ENCODE results near the gene RABGEF1. TPM values are rescaled to one million over a fixed set of nuclear protein-coding genes. Genes with fewer than 3 reads are reported as not detected.
A peak's percentile ranks its signal among the peaks of the same experiment; 100 is the strongest.
"Not testable (repeated sequence)": the region's sequence is repeated elsewhere in the genome, so short reads cannot be mapped to it uniquely, and the experiment has no call there.

Gene RABGEF1
- total and polyA plus RNA-seq, 8 donors, result 7.9 to 17.6 (median 13.6) TPM

- whole genome bisulfite sequencing, 2 donors, result 94 to 95% methylated on average over 9 of the region's 9 CpGs
- DNase-seq (no peak), ATAC-seq (no peak), FAIRE-seq (no peak)
- peaks cover 0 to 68% (median 32%) of the 10 kb centered on the region in 3 donors for H3K36me3 ChIP-seq
- no peaks in the 10 kb centered on the region for H3K27me3 ChIP-seq
- intact Hi-C loops (cut with DNase I), result no loop called here
- no peaks in the 10 kb centered on the region for H3K4me1 ChIP-seq
- H3K4me3 ChIP-seq, result no peak overlapping the region
- TF ChIP-seq CTCF (IDR thresholded peaks at IDR 0.05), result no peak
- H3K9me3 ChIP-seq, result no peaks in the 10 kb centered on the region
- H3K27ac ChIP-seq, result no peak overlapping the region
These were observed 67.2 kb downstream of the RABGEF1 start for GRCh38 chr7:66807736-66808135.

- no peak for FAIRE-seq
- no peak for TF ChIP-seq CTCF (IDR thresholded peaks at IDR 0.05)
- H3K9me3 ChIP-seq, result no peaks in the 10 kb centered on the region
- no peak for ATAC-seq
- 95 to 96% methylated on average over 5 of the region's 5 CpGs for WGBS, 2 donors
- H3K4me1 ChIP-seq, result no peaks in the 10 kb centered on the region
- no peak overlapping the region for H3K27ac ChIP-seq
- no peak for DNase-seq
- H3K36me3 ChIP-seq, result peaks cover 0 to 54% (median 28%) of the 10 kb centered on the region in 3 donors
- intact Hi-C loops (cut with DNase I), result no loop called here
- no peak overlapping the region for H3K4me3 ChIP-seq
- H3K27me3 ChIP-seq, result no peaks in the 10 kb centered on the region
These were observed 70.2 kb downstream of the RABGEF1 start for GRCh38 chr7:66810716-66811115.

- H3K27ac ChIP-seq; H3K9me3 ChIP-seq; DNase-seq; H3K4me3 ChIP-seq; FAIRE-seq; H3K27me3 ChIP-seq; intact Hi-C loops (cut with DNase I); H3K4me1 ChIP-seq: not testable (repeated sequence)
- ATAC-seq, result peak in 1 of 4 donors; percentile 16
- peaks cover 0 to 12% (median 3%) of the 10 kb centered on the region in 3 donors for H3K36me3 ChIP-seq
- 88 to 89% methylated on average over 15 of the region's 15 CpGs for WGBS, 2 donors
These were observed 74.8 kb downstream of the RABGEF1 start for GRCh38 chr7:66815186-66815875.

GRCh38 chr7:66815951-66816350 is 75.4 kb downstream of the RABGEF1 start:
- intact Hi-C loops (cut with DNase I), result no loop called here
- peak in 1 of 6 donors; percentile 25 for DNase-seq
- Histone ChIP-seq H3K4me3 (no peak overlapping the region), H3K36me3 (peaks cover 0 to 6% (median 0%) of the 10 kb centered on the region in 3 donors), H3K4me1 (no peaks in the 10 kb centered on the region), H3K27me3 (no peaks in the 10 kb centered on the region), H3K9me3 (no peaks in the 10 kb centered on the region), H3K27ac (no peak overlapping the region)
- 85% methylated on average over 7 of the region's 7 CpGs for WGBS, 2 donors
- FAIRE-seq, result no peak
- ATAC-seq, result peak in 1 of 4 donors; percentile 15
- TF ChIP-seq CTCF (IDR thresholded peaks at IDR 0.05), result no peak

GRCh38 chr7:66816658-66817057 is 76.1 kb downstream of the RABGEF1 start:
- ATAC-seq; H3K27me3 ChIP-seq; DNase-seq; H3K27ac ChIP-seq; H3K36me3 ChIP-seq; H3K9me3 ChIP-seq; FAIRE-seq; H3K4me3 ChIP-seq; intact Hi-C loops (cut with DNase I); H3K4me1 ChIP-seq: not testable (repeated sequence)
- WGBS, 2 donors, result 77 to 81% methylated on average over 7 of the region's 7 CpGs

- H3K4me1 ChIP-seq; H3K36me3 ChIP-seq; H3K27ac ChIP-seq; H3K9me3 ChIP-seq; intact Hi-C loops (cut with DNase I); H3K4me3 ChIP-seq; H3K27me3 ChIP-seq; FAIRE-seq: not testable (repeated sequence)
- 59 to 64% methylated on average over 7 of the region's 8 CpGs for WGBS, 2 donors
- peak in 1 of 6 donors; percentile 35 for DNase-seq
- ATAC-seq, result peak in 3 of 4 donors; percentile 45 to 75 (median 70)
These were observed 76.8 kb downstream of the RABGEF1 start for GRCh38 chr7:66817208-66817795.

- H3K27me3 ChIP-seq; FAIRE-seq; H3K4me1 ChIP-seq; H3K9me3 ChIP-seq; H3K4me3 ChIP-seq; ATAC-seq; H3K27ac ChIP-seq; intact Hi-C loops (cut with DNase I); H3K36me3 ChIP-seq: not testable (repeated sequence)
- peak in 1 of 6 donors; percentile 23 for DNase-seq
- 77 to 87% methylated on average over 7 of the region's 7 CpGs for WGBS, 2 donors
These were observed 77.4 kb downstream of the RABGEF1 start for GRCh38 chr7:66817956-66818355.
